Stimulated activated CD4-positive, alpha-beta T cell treated with anti-CD3 and anti-CD28 coated beads, Interleukin-1b, Interleukin-23, amount 100 ng/mL, for 48 hours (primary cell): Measurements from ENCODE around the gene EXOC2.

Experiments used
- DNase-seq: peaks from one replicate; pipeline ENCODE4 v3.0.0-alpha.2; 2020

Gene EXOC2

GRCh38 chr6:513961-514360 lies 179.0 kb downstream of the EXOC2 start:
- DNase-seq, result no peak

GRCh38 chr6:513058-513457 lies 179.9 kb downstream of the EXOC2 start:
- no peak for DNase-seq

GRCh38 chr6:511488-512137 lies 181.3 kb downstream of the EXOC2 start:
- no peak for DNase-seq

GRCh38 chr6:509676-510075 lies 183.3 kb downstream of the EXOC2 start:
- DNase-seq, result no peak

GRCh38 chr6:508614-509013 lies 184.3 kb downstream of the EXOC2 start:
- no peak for DNase-seq

GRCh38 chr6:508006-508405 lies 184.9 kb downstream of the EXOC2 start:
- no peak for DNase-seq

- DNase-seq, result no peak
These were observed 185.9 kb downstream of the EXOC2 start for GRCh38 chr6:506920-507622.

GRCh38 chr6:506508-506907 lies 186.4 kb downstream of the EXOC2 start:
- DNase-seq, result peak; percentile 67

- DNase-seq, result no peak
These were observed 187.6 kb downstream of the EXOC2 start for GRCh38 chr6:505374-505773.

- no peak for DNase-seq
These were observed 188.4 kb downstream of the EXOC2 start for GRCh38 chr6:504446-504980.

GRCh38 chr6:503610-504362 lies 189.2 kb downstream of the EXOC2 start:
- DNase-seq, result no peak

- DNase-seq, result no peak
These were observed 190.2 kb downstream of the EXOC2 start for GRCh38 chr6:502761-503160.

- peak; percentile 84 for DNase-seq
These were observed 190.9 kb downstream of the EXOC2 start for GRCh38 chr6:501891-502601.

GRCh38 chr6:499617-500016 lies 193.3 kb downstream of the EXOC2 start:
- no peak for DNase-seq

- peak; percentile 75 for DNase-seq
These were observed 194.1 kb downstream of the EXOC2 start for GRCh38 chr6:498795-499231.

GRCh38 chr6:497258-497657 lies 195.7 kb downstream of the EXOC2 start:
- DNase-seq, result no peak

- DNase-seq, result no peak
These were observed 196.3 kb downstream of the EXOC2 start for GRCh38 chr6:496649-497048.

- DNase-seq, result no peak
These were observed 198.5 kb downstream of the EXOC2 start for GRCh38 chr6:494394-494793.

GRCh38 chr6:493840-494239 lies 199.1 kb downstream of the EXOC2 start:
- DNase-seq, result no peak

- DNase-seq, result no peak
These were observed 200.0 kb downstream of the EXOC2 start for GRCh38 chr6:492816-493414.

- no peak for DNase-seq
These were observed 200.8 kb downstream of the EXOC2 start for GRCh38 chr6:492178-492577.

GRCh38 chr6:491233-491632 lies 201.7 kb downstream of the EXOC2 start:
- DNase-seq, result peak; percentile 64
